Measurements from ENCODE around the gene CCDC63. TPM values are rescaled to one million over a fixed set of nuclear protein-coding genes. Genes with fewer than 3 reads are reported as not detected.

CCDC63 gene
- total RNA-seq, 2 experiments from 2014 or later = not detected

- no peak for ATAC-seq (ENCODE audit: poor library complexity)
- H3K9me3 ChIP-seq (ENCODE audit: control insufficient read depth in 1 of 2, insufficient read depth in 1 of 2, low read length in 2 of 2) = no peaks in the 10 kb centered on the region
Observed at GRCh38 chr12:110811972-110812371, 34.8 kb upstream of the CCDC63 start.

GRCh38 chr12:110813285-110813684 lies 33.5 kb upstream of the CCDC63 start:
- no peak for TF ChIP-seq CTCF (IDR thresholded peaks at IDR 0.05)
- POLR2A ChIA-PET = no interaction called here
- no peak for DNase-seq
- Mint-ChIP-seq H3K27me3 (no peaks in the 10 kb centered on the region), H3K27ac (no peak overlapping the region), H3K9me3 (no peaks in the 10 kb centered on the region), H3K4me3 (no peak overlapping the region), H3K36me3 (ENCODE audit: low read depth) (no peaks in the 10 kb centered on the region), H3K4me1 (ENCODE audit: low read depth) (no peaks in the 10 kb centered on the region)
- no peaks in the 10 kb centered on the region for H3K36me3 ChIP-seq (ENCODE audit: insufficient read depth, low read length)
- no peak for ATAC-seq (ENCODE audit: poor library complexity)
- H3K9me3 ChIP-seq (ENCODE audit: control insufficient read depth in 1 of 2, insufficient read depth in 1 of 2, low read length in 2 of 2) = no peaks in the 10 kb centered on the region
- no peaks in the 10 kb centered on the region for H3K27me3 ChIP-seq (ENCODE audit: control insufficient read depth in 1 of 2, insufficient read depth in 2 of 2, low read length in 2 of 2)
- H3K4me1 ChIP-seq (ENCODE audit: insufficient read depth, low read length) = no peaks in the 10 kb centered on the region
- no peak overlapping the region for H3K27ac ChIP-seq (ENCODE audit: low read depth in 1 of 2, low read length in 2 of 2)
- no peak overlapping the region for H3K4me3 ChIP-seq (ENCODE audit: low read length)
- intact Hi-C loops (cut with DNase I, micrococcal nuclease) = no loop called here
- CTCF ChIA-PET = no interaction called here

More at GRCh38 chr12:110811972-110812371, 34.8 kb upstream of the CCDC63 start:
- DNase-seq = no peak
- Mint-ChIP-seq H3K27me3 (no peaks in the 10 kb centered on the region), H3K4me1 (ENCODE audit: low read depth) (no peaks in the 10 kb centered on the region), H3K4me3 (no peak overlapping the region), H3K36me3 (ENCODE audit: low read depth) (no peaks in the 10 kb centered on the region), H3K27ac (no peak overlapping the region), H3K9me3 (no peaks in the 10 kb centered on the region)
- Histone ChIP-seq H3K4me3 (ENCODE audit: low read length) (no peak overlapping the region), H3K36me3 (ENCODE audit: insufficient read depth, low read length) (no peaks in the 10 kb centered on the region), H3K27me3 (ENCODE audit: control insufficient read depth in 1 of 2, insufficient read depth in 2 of 2, low read length in 2 of 2) (no peaks in the 10 kb centered on the region), H3K27ac (ENCODE audit: low read depth in 1 of 2, low read length in 2 of 2) (no peak overlapping the region), H3K4me1 (ENCODE audit: insufficient read depth, low read length) (no peaks in the 10 kb centered on the region)
- no peak for TF ChIP-seq CTCF (IDR thresholded peaks at IDR 0.05)
- CTCF ChIA-PET = no interaction called here
- POLR2A ChIA-PET = no interaction called here
- intact Hi-C loops (cut with DNase I, micrococcal nuclease) = no loop called here

GRCh38 chr12:110813756-110814155 lies 33.0 kb upstream of the CCDC63 start:
- ATAC-seq (ENCODE audit: poor library complexity) (no peak), DNase-seq (no peak)
- no peaks in the 10 kb centered on the region for H3K9me3 Mint-ChIP-seq
- Histone ChIP-seq H3K4me3 (ENCODE audit: low read length) (no peak overlapping the region), H3K36me3 (ENCODE audit: insufficient read depth, low read length) (no peaks in the 10 kb centered on the region), H3K4me1 (ENCODE audit: insufficient read depth, low read length) (no peaks in the 10 kb centered on the region), H3K27me3 (ENCODE audit: control insufficient read depth in 1 of 2, insufficient read depth in 2 of 2, low read length in 2 of 2) (no peaks in the 10 kb centered on the region), H3K27ac (ENCODE audit: low read depth in 1 of 2, low read length in 2 of 2) (no peak overlapping the region), H3K9me3 (ENCODE audit: control insufficient read depth in 1 of 2, insufficient read depth in 1 of 2, low read length in 2 of 2) (no peaks in the 10 kb centered on the region)
- no peak overlapping the region for H3K4me3 Mint-ChIP-seq
- intact Hi-C loops (cut with DNase I, micrococcal nuclease) = no loop called here
- TF ChIP-seq CTCF (IDR thresholded peaks at IDR 0.05) = no peak
- H3K4me1 Mint-ChIP-seq (ENCODE audit: low read depth) = no peaks in the 10 kb centered on the region
- H3K36me3 Mint-ChIP-seq (ENCODE audit: low read depth) = no peaks in the 10 kb centered on the region
- ChIA-PET POLR2A (no interaction called here), CTCF (no interaction called here)
- no peak overlapping the region for H3K27ac Mint-ChIP-seq
- H3K27me3 Mint-ChIP-seq = no peaks in the 10 kb centered on the region

Measured in CD4-positive, alpha-beta T cell (primary cell).